HCT116 (cell line): ENCODE results near the gene KIAA1755. TPM values are rescaled to one million over a fixed set of nuclear protein-coding genes. Genes with fewer than 3 reads are reported as not detected.

Experiments used
- ATAC-seq: fragments of 200-7000 bp; cut with Tn5 transposase; 2 replicates; pipeline ENCODE4 v1.9.1; 2020; ENCODE audit warnings: mild to moderate bottlenecking, moderate library complexity
- BruUV-seq: library from RNA; stranded (reverse); fragments of 400-500 nt; replicated peaks from 2 replicates; lab custom pipeline; 2021; lab: Mats Ljungman, UMichigan
- CTCF ChIA-PET: fragments of 300-600 bp; sonication (Branson Sonifier 250); formaldehyde crosslinking; loops from one replicate; lab custom pipeline; 2021; ENCODE audit warnings: antibody characterized with exemption; lab: Charles Lee
- POLR2A ChIA-PET: fragments of 300-600, 350-600 bp; sonication (Branson Sonifier 250); formaldehyde crosslinking; loops from one replicate; lab custom pipeline; 2021; ENCODE audit warnings: antibody characterized with exemption; lab: Charles Lee
- RAD21 ChIA-PET, 2 experiments: fragments of 300-600 bp; sonication (Branson Sonifier 250); formaldehyde crosslinking; loops; one replicate each; lab custom pipeline; 2023; ENCODE audit warnings: low total read pairs in 2 of 2; ENCODE audit not compliant: uncharacterized antibody in 2 of 2, unreplicated experiment in 2 of 2, low non-redundant PET in 1 of 2; lab: Charles Lee
- DNase-seq: peaks from one replicate; pipeline ENCODE4 v3.0.0-alpha.2; 2010; ENCODE audit warnings: low read depth, low spot score
- H2AFZ ChIP-seq: fragments of 200-600 bp; shearing (Covaris generic), sonication (generic); 2 replicates; pipeline ENCODE4 v1.6.1; 2017; ENCODE audit warnings: low read depth, mixed run types, mixed read lengths, antibody characterized with exemption, low read length; ENCODE audit not compliant: poor library complexity, severe bottlenecking
- H3K27ac ChIP-seq: 2 replicates; pipeline ENCODE4 v1.5.1; 2012; ENCODE audit warnings: low read depth, low read length
- H3K27me3 ChIP-seq: fragments of 200-600 bp; sonication (generic); 2 replicates; pipeline ENCODE4 v1.6.1; 2016; ENCODE audit warnings: mixed run types, low read length, mixed read lengths; ENCODE audit not compliant: insufficient read depth
- H3K36me3 ChIP-seq, 2 experiments: fragments of 200-500 bp in 1 of 2; fragments of 200-600 bp in 1 of 2; sonication (Bioruptor generic) in 1 of 2; sonication (generic) in 1 of 2; 2 replicates each; pipeline versions ENCODE4 v1.5.1 to v1.6.1; 2014 to 2016; ENCODE audit warnings: low read length in 2 of 2, inconsistent platforms in 1 of 2, mixed read lengths in 1 of 2, mixed run types in 1 of 2; ENCODE audit not compliant: insufficient read depth in 2 of 2, control insufficient read depth in 1 of 2
- H3K4me1 ChIP-seq, 2 experiments: fragments of 200-600 bp in 1 of 2; sonication (generic) in 1 of 2; 2 replicates each; pipeline versions ENCODE4 v1.5.1 to v1.6.1; 2012 to 2017; ENCODE audit warnings: low read length in 2 of 2, inconsistent platforms in 1 of 2, mild to moderate bottlenecking in 1 of 2, mixed read lengths in 1 of 2, mixed run types in 1 of 2, moderate library complexity in 1 of 2; ENCODE audit not compliant: insufficient read depth in 2 of 2, control insufficient read depth in 1 of 2
- H3K4me2 ChIP-seq: fragments of 200-600 bp; sonication (generic); 2 replicates; pipeline ENCODE4 v1.6.1; 2017; ENCODE audit warnings: mixed run types, low read length, mixed read lengths
- H3K4me3 ChIP-seq, 2 experiments: fragments of 200-600 bp in 1 of 2; sonication (generic) in 1 of 2; replicated peaks in 1 of 2; 2 replicates each; pipeline ENCODE4 v1.5.1; 2011 to 2016; ENCODE audit warnings: low read length in 2 of 2, control low read depth in 1 of 2, low read depth in 1 of 2, mild to moderate bottlenecking in 1 of 2, mixed read lengths in 1 of 2, mixed run types in 1 of 2
- H3K79me2 ChIP-seq: fragments of 200-600 bp; sonication (generic); 2 replicates; pipeline ENCODE4 v1.6.1; 2017; ENCODE audit warnings: mild to moderate bottlenecking, mixed run types, low read length, moderate library complexity, mixed read lengths; ENCODE audit not compliant: insufficient read depth
- H3K9ac ChIP-seq: fragments of 200-600 bp; sonication (generic); 2 replicates; pipeline ENCODE4 v1.6.1; 2016; ENCODE audit warnings: low read length, mixed read lengths
- H3K9me2 ChIP-seq: fragments of 200-600 bp; sonication (generic), shearing (Covaris generic); 2 replicates; pipeline ENCODE4 v1.6.1; 2017; ENCODE audit warnings: mixed run types, mild to moderate bottlenecking, moderate library complexity; ENCODE audit not compliant: insufficient read depth
- H3K9me3 ChIP-seq, 2 experiments: fragments of 200-500 bp in 1 of 2; fragments of 200-600 bp in 1 of 2; sonication (Bioruptor generic) in 1 of 2; sonication (generic) in 1 of 2; 2 replicates each; pipeline ENCODE4 v1.6.1; 2014 to 2017; ENCODE audit warnings: low read length in 2 of 2, mixed read lengths in 2 of 2, inconsistent platforms in 1 of 2, low read depth in 1 of 2, mild to moderate bottlenecking in 1 of 2, mixed run types in 1 of 2, moderate library complexity in 1 of 2; ENCODE audit not compliant: control insufficient read depth in 1 of 2, insufficient read depth in 1 of 2
- H4K20me1 ChIP-seq: fragments of 200-600 bp; sonication (generic), shearing (Covaris generic); 2 replicates; pipeline ENCODE4 v1.6.1; 2017; ENCODE audit warnings: mixed run types, mild to moderate bottlenecking, moderate library complexity; ENCODE audit not compliant: insufficient read depth
- EGR1 ChIP-seq: IDR thresholded peaks from 2 replicates; pipeline ENCODE4 v1.6.1; 2012; ENCODE audit warnings: low read depth
- EZH2 ChIP-seq: fragments of 200-600 bp; sonication (generic); IDR thresholded peaks from 2 replicates; pipeline ENCODE4 v1.6.1; 2017; ENCODE audit warnings: antibody characterized with exemption, mixed run types
- JUND ChIP-seq: IDR thresholded peaks from 2 replicates; pipeline ENCODE4 v1.6.1; 2012
- POLR2A ChIP-seq: IDR thresholded peaks from 2 replicates; pipeline ENCODE4 v1.7.0; 2011; ENCODE audit warnings: borderline replicate concordance; ENCODE audit not compliant: insufficient read depth, insufficient read length; ENCODE audit errors: extremely low read depth
- POLR2AphosphoS5 ChIP-seq: IDR thresholded peaks from 2 replicates; pipeline ENCODE4 v1.6.1; 2011; ENCODE audit warnings: mild to moderate bottlenecking, low read depth, low read length, moderate library complexity
- SP1 ChIP-seq: IDR thresholded peaks from 2 replicates; pipeline ENCODE4 v1.6.1; 2012; ENCODE audit warnings: low read depth
- SRF ChIP-seq: IDR thresholded peaks from 2 replicates; pipeline ENCODE4 v1.6.1; 2012; ENCODE audit warnings: low read depth
- YY1 ChIP-seq: IDR thresholded peaks from 2 replicates; pipeline ENCODE4 v1.6.1; 2011; ENCODE audit warnings: low read length, low read depth, moderate library complexity, mild to moderate bottlenecking; ENCODE audit not compliant: insufficient replicate concordance; ENCODE audit errors: extremely low read depth
- ZFX ChIP-seq: fragments of 450-650 bp; IDR thresholded peaks from 2 replicates; pipeline ENCODE4 v1.6.1; 2017
- ZNF274 ChIP-seq: fragments of 200-500 bp; sonication (Bioruptor generic); IDR thresholded peaks from 2 replicates; pipeline ENCODE4 v1.6.1; 2014; ENCODE audit warnings: mild to moderate bottlenecking, low read depth, low read length, inconsistent platforms
- intact Hi-C: fragments of 100-400 bp; cut with micrococcal nuclease; formaldehyde crosslinking; loops from 2 replicates; pipeline ENCODE4 v1.10.0; 2022
- total RNA-seq: library from RNA; stranded (reverse); gene quantifications from one replicate; pipeline ENCODE4 v1.2.1, GENCODE V29; 2021; ENCODE audit not compliant: unreplicated experiment

KIAA1755 gene
- total RNA-seq, 1 experiment from 2014 or later: not detected

DNA sequence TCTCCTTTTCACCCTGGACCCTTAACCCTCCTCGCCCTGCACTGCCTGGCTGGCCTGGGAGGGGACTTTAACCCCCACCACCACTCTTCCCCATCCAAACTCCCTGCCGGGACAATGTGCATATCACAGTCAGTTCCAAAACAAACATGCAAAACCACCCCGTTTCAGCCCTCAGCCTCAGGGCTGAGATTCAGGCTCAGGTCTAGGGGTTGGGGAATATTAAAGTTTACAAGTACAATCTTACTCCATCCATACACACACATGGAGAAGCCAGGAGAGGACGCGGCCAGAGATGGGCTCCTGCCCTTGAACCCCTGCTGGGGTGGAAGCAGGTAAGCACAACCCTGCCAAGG lies 534 bp downstream of the KIAA1755 start:
- Histone ChIP-seq H3K9ac (no peak overlapping the region), H3K79me2 (no peaks in the 10 kb centered on the region), H3K4me3 (no peak overlapping the region), H3K27ac (no peak overlapping the region), H3K9me2 (no peaks in the 10 kb centered on the region), H2AFZ (no peak overlapping the region), H3K4me1 (no peaks in the 10 kb centered on the region), H3K36me3 (no peaks in the 10 kb centered on the region), H3K27me3 (no peaks in the 10 kb centered on the region), H3K4me2 (no peak overlapping the region), H4K20me1 (no peaks in the 10 kb centered on the region), H3K9me3 (no peaks in the 10 kb centered on the region)
- DNase-seq (no peak), ATAC-seq (no peak)
- BruUV-seq: no TSS peak
- ChIA-PET RAD21 (no interaction called here), POLR2A (no interaction called here), CTCF (no interaction called here)
- no peak for TF ChIP-seq JUND
- TF ChIP-seq, all 23 proteins: peak for 0
- intact Hi-C loops: no loop called here

DNA sequence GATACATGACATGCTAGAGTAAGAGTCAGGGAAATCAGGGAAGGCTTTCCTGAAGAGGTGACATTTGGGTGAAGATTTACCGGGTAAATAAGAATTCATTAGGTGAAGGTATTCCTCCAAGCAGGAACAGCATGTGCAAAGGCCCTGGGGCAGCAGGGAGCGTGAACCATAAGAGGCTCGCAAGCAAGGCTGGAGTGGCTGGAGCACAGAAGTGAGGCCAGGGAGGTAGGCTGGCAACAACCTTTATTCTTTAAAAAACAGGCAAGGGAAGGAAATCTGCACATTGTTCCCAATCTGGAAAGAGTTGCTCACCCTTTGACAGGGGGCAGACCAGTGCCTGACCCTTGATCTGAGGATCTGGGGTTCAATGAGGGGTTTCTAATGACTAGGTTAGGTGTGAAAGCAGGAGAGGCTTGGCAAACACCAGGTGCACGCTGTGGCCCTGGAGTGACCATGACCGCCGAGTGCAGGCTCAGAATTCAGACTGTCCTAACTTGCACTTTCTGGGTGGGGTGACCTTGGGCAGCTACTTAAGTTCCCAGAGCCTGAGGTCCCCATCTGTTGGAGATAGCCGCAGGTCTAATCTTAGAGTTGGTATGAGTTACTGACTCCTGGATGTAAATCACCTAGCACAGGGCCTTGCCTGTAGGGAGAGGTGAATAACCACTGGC lies 1.9 kb downstream of the KIAA1755 start:
- ATAC-seq (no peak), DNase-seq (no peak)
- ChIA-PET RAD21 (no interaction called here), CTCF (no interaction called here), POLR2A (no interaction called here)
- intact Hi-C loops: no loop called here
- H3K27ac ChIP-seq: no peak overlapping the region
- H4K20me1 ChIP-seq: no peaks in the 10 kb centered on the region
- H3K27me3 ChIP-seq: no peaks in the 10 kb centered on the region
- H3K4me2 ChIP-seq: no peak overlapping the region
- H3K79me2 ChIP-seq: no peaks in the 10 kb centered on the region
- H3K4me1 ChIP-seq: no peaks in the 10 kb centered on the region
- H3K9me3 ChIP-seq: no peaks in the 10 kb centered on the region
- H3K36me3 ChIP-seq: no peaks in the 10 kb centered on the region
- no peaks in the 10 kb centered on the region for H3K9me2 ChIP-seq
- H3K9ac ChIP-seq: no peak overlapping the region
- H2AFZ ChIP-seq: no peak overlapping the region
- H3K4me3 ChIP-seq: no peak overlapping the region
- no TSS peak for BruUV-seq
- TF ChIP-seq EZH2 (no peak), SRF (no peak), SP1 (no peak), EGR1 (no peak), POLR2A (no peak), YY1 (no peak), POLR2AphosphoS5 (no peak), ZFX (no peak), ZNF274 (no peak)
